ENCODE measurements around the gene PUM1.

Gene PUM1

GRCh38 chr1:30927448-30927847, 138.1 kb downstream of the PUM1 start:
- H3K4me3 ChIP-seq (ENCODE audit: low read depth, low read length), result no peak overlapping the region
- TF ChIP-seq CTCF (IDR thresholded peaks at IDR 0.05; ENCODE audit: low read depth, low read length), result no peak
- no peak for DNase-seq (ENCODE audit: low read depth, low spot score)
- in situ Hi-C loops (cut with HindIII; ENCODE audit: low sequenced_read_pairs), result no loop called here

GRCh38 chr1:30923597-30923996, 141.9 kb downstream of the PUM1 start:
- no peak for TF ChIP-seq CTCF (IDR thresholded peaks at IDR 0.05; ENCODE audit: low read depth, low read length)
- in situ Hi-C loops (cut with HindIII; ENCODE audit: low sequenced_read_pairs), result loop anchor here (25.0 kb wide), 1 partner anchor 1686 kb away; the partner anchor contains the start of genes MECR and PTPRU
- DNase-seq (ENCODE audit: low read depth, low spot score), result peak; percentile 39
- no peak overlapping the region for H3K4me3 ChIP-seq (ENCODE audit: low read depth, low read length)

- DNase-seq (ENCODE audit: low read depth, low spot score), result no peak
- no peak for TF ChIP-seq CTCF (IDR thresholded peaks at IDR 0.05; ENCODE audit: low read depth, low read length)
- in situ Hi-C loops (cut with HindIII; ENCODE audit: low sequenced_read_pairs), result loop anchor here (25.0 kb wide), 1 partner anchor 1684 kb away; the partner anchor contains the start of genes MECR and PTPRU
- H3K4me3 ChIP-seq (ENCODE audit: low read depth, low read length), result no peak overlapping the region
Observed at GRCh38 chr1:30920827-30921226, 144.7 kb downstream of the PUM1 start.

- H3K4me3 ChIP-seq (ENCODE audit: low read depth, low read length), result no peak overlapping the region
- TF ChIP-seq CTCF (IDR thresholded peaks at IDR 0.05; ENCODE audit: low read depth, low read length), result no peak
- in situ Hi-C loops (cut with HindIII; ENCODE audit: low sequenced_read_pairs), result loop anchor here (25.0 kb wide), 1 partner anchor 1682 kb away; the partner anchor contains the start of genes MECR and PTPRU
- DNase-seq (ENCODE audit: low read depth, low spot score), result peak; percentile 64
Observed at GRCh38 chr1:30919025-30919881, 146.3 kb downstream of the PUM1 start.

GRCh38 chr1:30916296-30916695, 149.2 kb downstream of the PUM1 start:
- no peak for TF ChIP-seq CTCF (IDR thresholded peaks at IDR 0.05; ENCODE audit: low read depth, low read length)
- in situ Hi-C loops (cut with HindIII; ENCODE audit: low sequenced_read_pairs), result loop anchor here (25.0 kb wide), 1 partner anchor 1679 kb away; the partner anchor contains the start of genes MECR and PTPRU
- H3K4me3 ChIP-seq (ENCODE audit: low read depth, low read length), result no peak overlapping the region
- DNase-seq (ENCODE audit: low read depth, low spot score), result no peak

- no peak for TF ChIP-seq CTCF (IDR thresholded peaks at IDR 0.05; ENCODE audit: low read depth, low read length)
- DNase-seq (ENCODE audit: low read depth, low spot score), result no peak
- no peak overlapping the region for H3K4me3 ChIP-seq (ENCODE audit: low read depth, low read length)
- in situ Hi-C loops (cut with HindIII; ENCODE audit: low sequenced_read_pairs), result loop anchor here (25.0 kb wide), 1 partner anchor 1678 kb away; the partner anchor contains the start of genes MECR and PTPRU
Observed at GRCh38 chr1:30915491-30916230, 149.9 kb downstream of the PUM1 start.
